Calu3 (cell line): ENCODE measurements around the gene PRAMEF13. TPM values are rescaled to one million over a fixed set of nuclear protein-coding genes. Genes with fewer than 3 reads are reported as not detected.
"Not testable (repeated sequence)": the region's sequence is repeated elsewhere in the genome, so short reads cannot be mapped to it uniquely, and the experiment has no call there.

Experiments used
- BruUV-seq: library from RNA; stranded (reverse); fragments of 400-500 nt; replicated peaks from 2 replicates; lab custom pipeline; 2021; lab: Mats Ljungman, UMichigan
- CTCF ChIA-PET: fragments of 300-600 bp; sonication (Branson Sonifier 250); formaldehyde crosslinking; loops from one replicate; lab custom pipeline; 2022; ENCODE audit warnings: antibody characterized with exemption; lab: Charles Lee
- DNase-seq: peaks from one replicate; pipeline ENCODE4 v3.0.0; 2022
- H3K27ac Mint-ChIP-seq: one replicate; pipeline ENCODE4 v1.8.0; 2022; ENCODE audit warnings: mixed read lengths; ENCODE audit not compliant: unreplicated experiment
- H3K27me3 Mint-ChIP-seq: one replicate; pipeline ENCODE4 v1.8.0; 2022; ENCODE audit warnings: mixed read lengths; ENCODE audit not compliant: unreplicated experiment
- H3K36me3 Mint-ChIP-seq: one replicate; pipeline ENCODE4 v1.8.0; 2022; ENCODE audit warnings: mild to moderate bottlenecking, moderate library complexity, mixed read lengths; ENCODE audit not compliant: insufficient read depth, unreplicated experiment
- H3K4me1 Mint-ChIP-seq: one replicate; pipeline ENCODE4 v1.8.0; 2022; ENCODE audit warnings: mild to moderate bottlenecking, low read depth, mixed read lengths; ENCODE audit not compliant: unreplicated experiment
- H3K4me3 Mint-ChIP-seq: one replicate; pipeline ENCODE4 v1.8.0; 2022; ENCODE audit warnings: mild to moderate bottlenecking, low read depth, moderate library complexity, mixed read lengths; ENCODE audit not compliant: unreplicated experiment
- H3K9me3 Mint-ChIP-seq: one replicate; pipeline ENCODE4 v1.8.0; 2022; ENCODE audit warnings: low read depth, mixed read lengths; ENCODE audit not compliant: unreplicated experiment
- intact Hi-C: fragments of 100-400 bp; cut with micrococcal nuclease; formaldehyde crosslinking; loops from one replicate; pipeline ENCODE4 v1.10.0; 2022; ENCODE audit not compliant: unreplicated experiment
- total RNA-seq: library from RNA; stranded (reverse); gene quantifications from 2 replicates; pipeline ENCODE4 v1.2.3, GENCODE V29; 2022
- TF ChIP-seq, protein P1 (sequence below): fragments of 200-600 bp; IDR thresholded peaks from one replicate; pipeline ENCODE4 v1.8.0; 2022; ENCODE audit warnings: antibody characterized with exemption; ENCODE audit not compliant: unreplicated experiment

PRAMEF13 gene
- total RNA-seq, 1 experiment from 2014 or later = not detected

DNA sequence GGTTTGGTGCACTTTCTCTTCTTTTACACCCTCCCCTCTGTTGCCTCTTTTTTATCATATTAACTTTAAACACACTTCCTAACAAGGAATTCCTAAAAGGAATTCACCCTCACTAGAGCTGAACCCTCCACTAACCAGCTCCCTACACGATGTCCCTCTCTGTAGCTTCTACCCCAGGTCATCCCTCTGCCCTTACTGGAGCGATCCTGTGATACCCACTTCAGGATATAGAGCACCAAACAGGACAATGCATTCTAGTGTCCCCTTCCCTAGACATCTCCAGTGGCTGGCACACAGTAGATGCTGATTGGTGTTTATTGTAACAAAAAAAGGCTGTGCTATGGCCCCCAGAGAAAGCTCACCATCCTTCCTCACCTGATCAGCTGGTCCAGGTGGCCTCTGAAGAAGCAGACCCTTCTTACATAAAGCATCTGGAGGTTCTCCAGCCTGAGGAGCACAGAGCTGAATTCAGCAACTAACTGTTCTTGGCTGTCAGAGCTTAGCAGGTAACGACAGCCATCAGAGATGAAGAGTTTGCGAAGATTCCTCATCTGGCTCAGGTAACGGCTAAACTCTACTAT, 23.4 kb upstream of the PRAMEF13 start:
- CTCF ChIA-PET = no interaction called here
- Mint-ChIP-seq H3K4me3 (no peak overlapping the region), H3K9me3 (no peaks in the 10 kb centered on the region), H3K27me3 (peaks cover 8% of the 10 kb centered on the region), H3K36me3 (no peaks in the 10 kb centered on the region), H3K27ac (no peak overlapping the region), H3K4me1 (no peaks in the 10 kb centered on the region)
- TF ChIP-seq, protein P1, sequence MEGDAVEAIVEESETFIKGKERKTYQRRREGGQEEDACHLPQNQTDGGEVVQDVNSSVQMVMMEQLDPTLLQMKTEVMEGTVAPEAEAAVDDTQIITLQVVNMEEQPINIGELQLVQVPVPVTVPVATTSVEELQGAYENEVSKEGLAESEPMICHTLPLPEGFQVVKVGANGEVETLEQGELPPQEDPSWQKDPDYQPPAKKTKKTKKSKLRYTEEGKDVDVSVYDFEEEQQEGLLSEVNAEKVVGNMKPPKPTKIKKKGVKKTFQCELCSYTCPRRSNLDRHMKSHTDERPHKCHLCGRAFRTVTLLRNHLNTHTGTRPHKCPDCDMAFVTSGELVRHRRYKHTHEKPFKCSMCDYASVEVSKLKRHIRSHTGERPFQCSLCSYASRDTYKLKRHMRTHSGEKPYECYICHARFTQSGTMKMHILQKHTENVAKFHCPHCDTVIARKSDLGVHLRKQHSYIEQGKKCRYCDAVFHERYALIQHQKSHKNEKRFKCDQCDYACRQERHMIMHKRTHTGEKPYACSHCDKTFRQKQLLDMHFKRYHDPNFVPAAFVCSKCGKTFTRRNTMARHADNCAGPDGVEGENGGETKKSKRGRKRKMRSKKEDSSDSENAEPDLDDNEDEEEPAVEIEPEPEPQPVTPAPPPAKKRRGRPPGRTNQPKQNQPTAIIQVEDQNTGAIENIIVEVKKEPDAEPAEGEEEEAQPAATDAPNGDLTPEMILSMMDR = no peak
- DNase-seq = no peak
- no TSS peak for BruUV-seq
- intact Hi-C loops = no loop called here

DNA sequence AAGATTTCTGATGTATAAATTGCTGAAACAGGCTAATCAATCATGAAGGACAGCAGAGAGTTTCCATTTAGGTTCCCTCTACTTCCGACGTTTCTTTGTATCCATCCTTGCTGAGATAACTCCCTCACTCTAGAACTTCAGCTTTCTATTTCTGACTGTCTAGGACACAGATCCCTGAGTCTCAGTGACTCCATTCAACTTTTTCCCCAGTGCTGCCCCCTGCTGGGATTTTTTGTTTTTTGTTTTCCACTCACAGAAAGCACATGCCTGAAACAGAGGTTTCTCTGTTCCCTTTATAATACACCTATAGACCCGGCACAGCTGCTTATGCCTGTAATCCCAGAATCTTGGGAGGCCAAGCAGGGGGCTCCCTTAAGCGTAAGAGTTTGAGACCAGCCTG, 21.6 kb upstream of the PRAMEF13 start:
- H3K27me3 Mint-ChIP-seq, H3K27ac Mint-ChIP-seq, H3K4me1 Mint-ChIP-seq, DNase-seq, H3K36me3 Mint-ChIP-seq, CTCF ChIA-PET, BruUV-seq, H3K9me3 Mint-ChIP-seq, intact Hi-C loops, H3K4me3 Mint-ChIP-seq: not testable (repeated sequence)

DNA sequence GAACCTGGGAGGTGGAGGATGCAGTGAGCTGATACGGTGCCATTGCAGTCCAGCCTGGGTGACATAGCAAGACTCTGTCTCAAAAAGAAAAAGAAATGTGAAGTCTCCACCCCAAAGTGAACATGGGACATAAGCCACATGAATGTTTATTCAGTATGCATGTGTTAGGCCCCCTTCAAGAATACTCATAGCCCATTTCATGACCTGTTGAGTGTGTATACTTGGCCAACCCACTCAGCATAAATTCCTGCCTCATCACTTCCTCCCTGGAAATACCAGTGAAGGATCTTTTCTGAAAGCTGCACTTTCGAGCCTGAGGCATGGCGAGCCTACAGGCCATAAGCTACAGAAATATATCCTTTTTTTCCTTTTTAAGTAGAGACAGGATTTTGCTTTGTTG, 18.0 kb upstream of the PRAMEF13 start:
- intact Hi-C loops, H3K36me3 Mint-ChIP-seq, H3K4me1 Mint-ChIP-seq, H3K27ac Mint-ChIP-seq, H3K9me3 Mint-ChIP-seq, CTCF ChIA-PET, H3K27me3 Mint-ChIP-seq, H3K4me3 Mint-ChIP-seq, DNase-seq, BruUV-seq: not testable (repeated sequence)

DNA sequence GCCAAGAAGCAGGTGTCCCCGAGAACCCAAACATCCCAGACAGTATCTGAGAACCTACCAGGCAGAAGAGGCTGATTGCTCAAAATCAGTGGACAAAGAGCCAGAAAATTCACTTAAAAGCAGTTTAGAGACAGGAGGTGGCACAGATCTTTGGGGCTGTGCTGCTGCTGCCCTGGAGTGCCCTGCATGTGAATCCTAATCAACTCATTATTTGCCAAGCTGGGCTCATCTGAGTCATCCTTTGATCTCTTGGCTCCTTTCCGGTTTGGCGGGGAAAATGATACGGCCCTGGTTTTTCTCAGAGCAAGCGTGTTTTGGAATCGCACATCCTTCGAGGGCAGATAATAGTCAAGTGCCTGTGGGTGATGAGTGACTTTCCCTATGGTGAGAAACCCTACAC, 15.4 kb upstream of the PRAMEF13 start:
- H3K4me3 Mint-ChIP-seq, H3K27ac Mint-ChIP-seq, CTCF ChIA-PET, H3K4me1 Mint-ChIP-seq, H3K36me3 Mint-ChIP-seq, intact Hi-C loops, H3K9me3 Mint-ChIP-seq, BruUV-seq, H3K27me3 Mint-ChIP-seq, DNase-seq: not testable (repeated sequence)

DNA sequence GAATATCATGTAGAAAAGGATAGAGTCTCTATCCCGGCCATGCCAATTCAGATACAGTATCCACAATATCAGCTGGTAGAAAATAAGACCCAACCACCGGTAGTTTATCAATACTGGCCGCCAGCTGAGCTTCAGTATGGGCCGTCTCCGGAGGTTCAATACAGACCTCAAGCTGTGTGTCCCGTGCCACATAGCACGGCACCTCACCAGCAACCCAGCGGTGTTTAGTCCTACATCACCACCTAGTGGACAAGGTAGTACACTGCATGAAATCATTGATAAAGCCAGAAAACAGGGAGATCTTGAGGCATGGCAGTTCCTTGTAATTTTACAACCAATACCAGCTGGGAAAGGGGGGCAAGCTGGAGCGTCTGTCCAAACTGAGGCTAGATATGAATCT, 7.5 kb upstream of the PRAMEF13 start:
- BruUV-seq, H3K36me3 Mint-ChIP-seq, H3K4me1 Mint-ChIP-seq, DNase-seq, intact Hi-C loops, H3K9me3 Mint-ChIP-seq, H3K27ac Mint-ChIP-seq, H3K4me3 Mint-ChIP-seq, CTCF ChIA-PET, H3K27me3 Mint-ChIP-seq: not testable (repeated sequence)

DNA sequence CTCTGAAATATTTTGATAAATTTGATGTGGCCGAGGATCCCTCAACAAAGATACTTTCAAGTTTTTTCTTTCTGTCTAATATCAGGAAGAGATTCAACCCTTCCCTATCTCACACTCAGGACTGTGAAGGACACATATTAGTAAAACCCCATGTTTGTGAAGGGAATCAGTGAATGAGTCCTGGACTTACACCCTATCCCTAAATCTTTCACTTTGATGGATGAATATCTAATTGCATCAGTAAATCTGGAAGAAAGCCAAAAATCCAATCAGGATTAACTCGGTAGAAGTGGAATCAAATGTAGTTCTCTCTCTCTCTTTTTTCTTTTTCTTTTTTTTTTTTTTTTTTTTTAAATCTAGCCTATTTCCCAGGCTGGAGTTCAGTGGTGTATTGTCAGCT, 29.7 kb downstream of the PRAMEF13 start, which contains the start of gene PRAMEF9:
Gene PRAMEF9, plus strand, starts transcription at position 301 of the 400 bp plus-strand sequence. CDS start 3,433 bp downstream, outside the sequence.
- H3K4me1 Mint-ChIP-seq, H3K36me3 Mint-ChIP-seq, intact Hi-C loops, BruUV-seq, H3K4me3 Mint-ChIP-seq, H3K27me3 Mint-ChIP-seq, H3K9me3 Mint-ChIP-seq, CTCF ChIA-PET, H3K27ac Mint-ChIP-seq, DNase-seq: not testable (repeated sequence)

DNA sequence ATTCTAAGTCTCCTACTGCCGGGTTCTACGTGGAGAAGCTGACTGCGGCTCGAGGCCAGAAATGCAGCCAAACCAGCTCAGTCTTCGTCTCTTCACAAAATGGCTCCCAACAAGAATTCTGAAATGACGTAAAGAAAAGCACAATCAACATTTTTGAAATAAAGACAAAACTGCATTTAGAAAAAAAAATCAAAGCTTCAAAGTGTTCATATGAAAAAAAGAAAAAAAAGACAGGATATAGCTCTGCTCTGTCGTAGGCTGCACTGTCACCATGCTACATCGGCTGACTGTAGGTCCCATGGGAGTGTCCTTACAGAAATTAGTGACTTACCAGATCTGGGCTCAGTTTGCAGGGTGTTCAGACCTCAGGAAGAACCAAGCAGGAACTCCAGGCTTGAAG, 35.7 kb downstream of the PRAMEF13 start, which contains the start of gene HNRNPCL4:
Gene HNRNPCL4, minus strand, starts transcription at position 101 of the 400 bp plus-strand sequence. CDS start 164 bp downstream, outside the sequence.
- H3K27me3 Mint-ChIP-seq, H3K4me3 Mint-ChIP-seq, intact Hi-C loops, H3K4me1 Mint-ChIP-seq, H3K9me3 Mint-ChIP-seq, H3K27ac Mint-ChIP-seq, BruUV-seq, DNase-seq, H3K36me3 Mint-ChIP-seq, CTCF ChIA-PET: not testable (repeated sequence)

DNA sequence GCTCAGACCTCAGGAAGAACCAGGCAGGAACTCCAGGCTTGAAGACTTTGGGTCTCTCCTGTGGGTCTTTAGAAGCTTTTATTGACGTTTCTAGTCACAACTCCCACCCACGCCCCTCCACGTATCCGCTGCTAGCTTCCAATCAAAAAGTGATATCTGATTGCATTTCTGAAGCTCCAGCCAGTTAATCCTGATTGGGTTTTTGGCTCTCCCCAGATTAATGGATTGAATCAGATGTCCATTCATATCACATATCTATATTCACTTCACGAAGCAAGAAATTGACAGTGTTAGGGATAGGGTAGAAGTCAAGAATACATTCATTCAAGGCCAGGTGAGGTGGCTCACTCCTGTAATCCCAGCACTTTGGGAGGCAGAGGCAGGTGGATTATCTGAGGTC, 45.3 kb downstream of the PRAMEF13 start, which contains the start of gene PRAMEF26:
Gene PRAMEF26, minus strand, starts transcription at position 101 of the 400 bp plus-strand sequence. CDS start 2,914 bp downstream, outside the sequence.
- H3K27me3 Mint-ChIP-seq, intact Hi-C loops, BruUV-seq, H3K36me3 Mint-ChIP-seq, H3K9me3 Mint-ChIP-seq, H3K4me3 Mint-ChIP-seq, DNase-seq, CTCF ChIA-PET, H3K27ac Mint-ChIP-seq, H3K4me1 Mint-ChIP-seq: not testable (repeated sequence)
